ENCODE measurements around the gene CCDC60. TPM values are rescaled to one million over a fixed set of nuclear protein-coding genes. Genes with fewer than 3 reads are reported as not detected.

CCDC60 gene
- total RNA-seq, 1 experiment from 2014 or later: not detected

DNA sequence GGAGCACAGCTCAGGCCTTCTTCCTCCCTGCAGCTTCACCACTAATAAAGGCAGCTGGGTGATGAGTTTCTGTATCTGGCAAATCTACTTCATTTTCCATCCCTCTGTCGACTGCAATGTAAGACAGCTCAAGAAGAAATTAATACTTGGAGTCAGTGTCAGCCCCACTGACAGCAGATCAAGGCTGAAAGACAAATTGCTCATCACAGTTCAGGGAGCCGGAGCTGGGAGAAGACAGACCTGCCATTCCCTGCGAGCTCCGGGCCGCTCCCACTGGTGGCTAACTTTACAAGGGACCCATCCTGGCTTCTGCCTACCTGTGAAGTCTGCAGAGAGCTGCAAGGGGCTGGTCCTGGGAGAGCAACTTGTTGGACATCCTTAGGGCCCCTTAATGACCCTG lies 49.8 kb downstream of the CCDC60 start:
- no peak for DNase-seq (ENCODE audit: low spot score)

DNA sequence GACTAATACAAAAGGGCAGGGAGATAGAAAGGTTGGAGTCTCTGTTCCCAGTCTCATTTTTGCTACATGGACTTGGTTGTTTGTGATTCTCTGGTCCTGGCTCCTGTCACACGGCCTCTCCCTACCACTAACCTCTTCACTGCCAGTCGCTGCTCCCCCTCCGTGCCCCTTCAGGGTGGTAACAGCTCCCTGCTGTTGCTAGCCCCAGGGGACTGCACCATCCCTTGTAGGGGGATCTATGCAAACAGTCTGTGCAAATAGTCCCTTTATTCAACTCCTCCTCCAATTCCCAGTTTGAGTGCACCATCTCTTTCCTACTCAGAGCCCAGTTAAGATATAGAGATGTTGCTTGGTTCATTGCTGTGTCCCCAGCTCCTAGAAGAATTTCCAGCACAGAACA lies 51.1 kb downstream of the CCDC60 start:
- DNase-seq (ENCODE audit: low spot score): no peak

GRCh38 chr12:119389687-119390086 lies 55.2 kb downstream of the CCDC60 start:
- no peak for DNase-seq (ENCODE audit: low spot score)

DNA sequence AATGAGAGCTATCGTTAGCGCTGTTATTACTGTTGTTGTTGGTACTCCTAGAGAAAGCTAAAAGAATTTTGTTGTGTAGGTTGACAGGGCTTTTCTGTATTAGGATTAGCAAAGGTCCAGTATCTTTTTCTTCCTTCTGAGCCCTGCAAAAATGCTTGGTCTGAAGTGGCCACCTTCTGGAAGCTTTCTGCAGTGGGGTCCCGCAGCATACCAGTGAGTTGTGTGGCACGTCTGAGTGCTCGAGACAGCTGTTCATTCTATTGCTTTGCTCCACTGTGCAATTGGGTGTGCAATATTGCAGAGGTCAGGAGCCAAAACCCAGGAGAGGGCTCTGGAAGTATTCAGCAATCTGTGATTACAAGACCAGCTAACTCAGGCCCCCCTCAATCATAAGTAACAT lies 57.1 kb downstream of the CCDC60 start:
- DNase-seq (ENCODE audit: low spot score): no peak

DNA sequence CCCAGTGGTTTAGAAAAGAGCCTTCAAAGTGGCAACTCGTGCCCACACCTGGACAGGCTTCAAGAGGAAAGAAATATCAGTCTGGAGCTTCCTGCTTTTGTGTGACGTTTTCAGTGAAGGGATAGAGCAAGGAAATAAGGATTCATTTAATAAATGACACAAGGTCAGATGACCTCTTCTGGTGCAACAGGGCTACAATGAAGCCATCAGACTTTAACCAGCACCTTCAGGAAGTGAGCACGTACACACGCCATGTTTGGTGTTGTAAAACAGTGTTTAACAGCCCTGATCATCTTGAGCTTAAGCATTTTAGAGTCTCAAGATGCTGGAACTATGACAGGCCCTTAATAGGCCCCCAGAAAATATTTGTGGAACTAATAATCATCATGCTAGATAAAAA lies 59.1 kb downstream of the CCDC60 start:
- DNase-seq (ENCODE audit: low spot score): no peak

DNA sequence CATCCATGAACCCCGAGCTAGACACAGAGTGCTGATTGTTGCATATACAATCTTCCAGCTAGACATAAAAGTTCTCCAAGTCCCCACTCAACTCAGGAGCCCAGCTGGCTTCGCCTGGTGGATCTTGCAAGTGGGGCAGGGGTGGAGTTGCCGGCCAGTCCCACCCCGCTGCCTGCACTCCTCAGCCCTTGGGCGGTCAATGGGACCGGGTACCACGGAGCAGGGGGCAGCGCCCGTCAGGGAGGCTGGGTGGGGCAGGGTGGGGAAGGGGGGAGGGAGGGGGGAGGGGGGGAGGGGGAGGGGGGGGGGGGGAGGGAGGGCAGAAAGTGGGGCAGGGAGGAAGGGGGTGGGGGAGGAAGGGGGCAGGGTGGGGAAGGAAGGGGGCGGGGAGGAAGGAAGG lies 63.0 kb downstream of the CCDC60 start:
- DNase-seq (ENCODE audit: low spot score): no peak

DNA sequence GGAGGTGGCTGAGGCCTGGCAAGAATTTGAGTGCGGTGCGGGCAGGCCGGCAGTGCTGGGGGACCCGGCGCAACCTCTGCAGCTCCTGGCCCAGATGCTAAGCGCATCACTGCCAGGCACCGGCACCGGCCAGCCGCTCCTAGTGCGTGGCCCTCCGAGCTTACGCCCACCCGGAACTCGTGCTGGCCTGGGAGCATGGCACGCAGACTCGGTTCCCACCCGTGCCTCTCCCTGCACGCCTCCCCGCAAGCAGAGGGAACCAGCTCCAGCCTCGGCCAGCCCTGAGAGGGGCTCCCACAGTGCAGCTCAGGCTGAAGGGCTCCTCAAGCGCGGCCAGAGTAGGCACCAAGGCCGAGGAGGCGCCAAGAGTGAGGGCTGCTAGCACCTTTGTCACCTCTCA lies 63.7 kb downstream of the CCDC60 start:
- no peak for DNase-seq (ENCODE audit: low spot score)

- DNase-seq (ENCODE audit: low spot score): no peak
Observed at GRCh38 chr12:119399301-119399700, 64.8 kb downstream of the CCDC60 start.

DNA sequence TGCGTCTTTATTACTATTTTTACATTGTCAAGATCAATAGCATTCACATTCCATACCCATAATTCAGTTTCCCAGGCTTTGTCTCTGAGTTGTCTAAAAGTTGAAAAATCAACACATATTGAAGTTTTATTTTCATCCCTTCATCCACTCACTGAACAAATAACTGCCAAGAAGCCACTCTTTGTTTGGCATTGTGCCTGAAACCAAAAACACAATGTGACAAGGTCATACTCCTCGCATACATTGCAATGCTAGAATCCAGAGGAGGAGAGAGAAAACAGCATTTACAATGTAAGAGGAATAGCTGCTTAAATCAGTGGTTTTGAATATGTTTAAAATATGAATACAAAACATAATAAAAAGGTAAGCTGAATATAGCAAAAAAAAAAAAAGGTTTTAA lies 71.8 kb downstream of the CCDC60 start:
- no peak for DNase-seq (ENCODE audit: low spot score)

DNA sequence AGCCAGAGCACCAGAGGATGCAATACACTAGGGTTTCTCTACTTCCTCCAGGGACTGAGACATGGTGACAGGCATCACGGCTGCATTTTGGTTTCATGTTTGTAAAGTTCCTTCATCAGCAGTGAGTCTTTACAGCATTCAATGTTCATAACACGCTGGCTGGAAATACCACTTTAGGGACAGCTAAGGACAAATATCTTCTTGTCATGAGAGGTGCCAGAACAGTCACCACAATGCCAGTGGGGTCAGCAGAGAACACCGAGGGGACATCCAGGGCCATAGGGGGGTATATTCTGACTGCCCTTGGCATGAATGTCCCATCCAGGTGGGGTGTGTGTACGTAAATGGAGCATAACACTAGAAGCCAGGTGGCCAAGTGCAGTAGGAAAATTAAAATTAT lies 72.3 kb downstream of the CCDC60 start:
- no peak for DNase-seq (ENCODE audit: low spot score)

- DNase-seq (ENCODE audit: low spot score): no peak
Observed at GRCh38 chr12:119409043-119409442, 74.5 kb downstream of the CCDC60 start.

DNA sequence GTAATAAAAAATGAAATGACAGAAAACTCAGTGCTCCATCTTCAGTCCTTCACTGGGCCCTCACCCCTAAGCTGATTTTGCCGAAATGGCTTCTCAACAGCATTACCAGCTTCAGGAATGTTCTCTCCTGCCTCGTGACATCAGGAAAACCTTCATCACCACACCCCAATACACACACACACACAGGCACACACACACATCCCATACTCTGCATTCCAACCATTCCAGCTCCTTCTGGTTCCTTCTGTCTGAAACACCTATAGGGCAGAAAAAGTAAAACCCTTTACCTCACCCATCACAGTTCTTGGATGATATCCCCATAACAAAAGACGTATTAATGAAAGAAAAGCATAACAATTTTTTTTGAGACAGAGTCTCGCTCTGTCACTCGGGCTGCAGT lies 75.9 kb downstream of the CCDC60 start:
- DNase-seq (ENCODE audit: low spot score): no peak

DNA sequence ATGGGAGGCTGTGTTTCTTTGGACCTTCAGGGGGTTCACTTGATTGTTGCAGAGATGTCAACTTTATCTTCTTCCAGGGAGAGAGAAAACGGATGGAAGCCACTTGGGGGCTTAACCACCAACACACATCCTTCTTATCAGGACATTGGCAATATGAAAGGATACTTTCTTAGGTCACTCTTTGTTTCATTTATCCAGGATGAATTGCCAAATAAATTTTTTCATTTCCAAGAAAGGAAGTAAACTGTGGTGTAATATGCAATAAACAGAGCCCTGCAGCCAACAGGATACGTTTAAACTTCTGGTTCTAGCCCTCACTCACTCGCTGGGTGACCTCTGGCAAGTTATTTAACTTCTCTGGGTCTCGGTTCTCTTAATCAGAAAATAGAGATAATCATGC lies 77.8 kb downstream of the CCDC60 start:
- DNase-seq (ENCODE audit: low spot score): no peak

- DNase-seq (ENCODE audit: low spot score): peak; percentile 45
Observed at GRCh38 chr12:119412811-119413794, 78.6 kb downstream of the CCDC60 start.

GRCh38 chr12:119415714-119416113 lies 81.2 kb downstream of the CCDC60 start:
- DNase-seq (ENCODE audit: low spot score): no peak

DNA sequence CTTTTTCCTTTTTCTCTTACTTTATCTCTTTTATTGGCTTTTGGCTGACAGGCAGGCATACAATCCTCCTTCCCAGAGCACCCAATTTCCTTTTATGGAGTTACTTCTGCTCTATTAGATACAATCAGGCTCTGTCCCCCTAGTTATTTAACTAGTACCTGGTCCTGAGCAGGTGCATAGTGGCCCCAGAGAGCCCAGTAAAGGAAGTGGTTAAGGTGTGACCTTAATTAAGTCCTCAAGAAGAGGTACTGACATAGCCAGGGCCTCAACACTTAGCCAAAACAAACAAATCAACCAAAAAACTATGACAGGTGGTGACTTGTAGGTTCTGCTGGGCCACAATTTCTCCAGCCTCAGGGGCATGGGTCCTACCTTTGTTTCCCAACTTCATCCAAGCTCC lies 82.9 kb downstream of the CCDC60 start:
- DNase-seq (ENCODE audit: low spot score): no peak

GRCh38 chr12:119419381-119419780 lies 84.9 kb downstream of the CCDC60 start:
- DNase-seq (ENCODE audit: low spot score): no peak

DNA sequence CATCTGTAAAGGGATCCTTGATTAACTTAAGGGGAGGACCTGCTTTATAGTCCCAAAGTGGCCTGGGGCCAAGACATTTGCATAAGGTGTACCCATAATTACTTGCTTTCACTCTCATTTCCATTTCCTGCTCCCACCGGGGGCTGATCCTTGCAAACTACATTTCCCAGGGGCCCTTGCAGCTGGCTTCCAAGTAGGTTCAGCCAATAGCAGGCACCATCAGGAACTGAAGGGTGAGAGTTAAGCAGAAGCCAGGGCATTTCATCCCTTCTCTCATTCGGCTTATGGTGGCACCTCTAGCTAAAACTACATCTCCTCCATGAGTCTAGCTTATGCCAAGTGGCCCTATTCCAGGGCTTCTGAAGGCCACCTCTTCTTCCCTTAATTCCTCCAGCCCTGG lies 88.8 kb downstream of the CCDC60 start:
- no peak for DNase-seq (ENCODE audit: low spot score)

DNA sequence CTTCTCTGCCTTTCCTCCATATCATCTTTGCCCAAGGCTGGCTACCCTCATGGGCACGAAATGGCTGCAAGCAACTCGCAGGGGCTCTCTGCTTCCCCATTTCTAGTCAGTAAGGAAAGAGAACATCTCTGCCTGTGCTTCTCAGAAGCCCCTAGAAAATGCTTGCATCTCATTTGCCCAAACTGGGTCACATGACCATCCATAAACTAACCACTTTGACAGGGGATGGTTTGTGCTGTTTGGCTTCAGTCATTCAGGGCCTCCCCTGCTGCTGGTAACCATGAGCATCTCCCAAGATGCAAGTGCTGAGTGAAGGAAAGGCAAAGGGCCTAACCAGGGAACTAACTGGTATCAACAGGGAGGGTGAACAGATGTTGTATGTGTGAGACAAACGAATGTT lies 91.1 kb downstream of the CCDC60 start:
- DNase-seq (ENCODE audit: low spot score): no peak

DNA sequence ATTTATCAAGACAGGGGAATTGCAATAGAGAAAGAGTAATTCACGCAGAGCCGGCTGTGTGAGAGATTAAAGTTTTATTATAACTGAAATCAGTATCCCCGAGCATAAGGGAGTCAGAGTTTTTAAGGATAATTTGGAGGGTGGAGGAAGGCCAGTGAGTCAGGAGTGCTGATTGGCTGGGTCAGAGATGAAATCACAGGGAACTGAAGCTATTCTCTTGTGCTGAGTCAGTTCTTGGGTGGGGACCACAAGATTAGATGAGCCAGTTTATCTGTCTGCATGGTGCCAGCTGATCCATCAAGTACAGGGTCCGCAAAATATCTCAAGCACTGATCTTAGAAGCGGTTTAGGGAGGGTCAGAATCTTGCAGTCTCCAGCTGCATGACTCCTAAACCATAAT lies 96.6 kb downstream of the CCDC60 start:
- DNase-seq (ENCODE audit: low spot score): no peak

DNA sequence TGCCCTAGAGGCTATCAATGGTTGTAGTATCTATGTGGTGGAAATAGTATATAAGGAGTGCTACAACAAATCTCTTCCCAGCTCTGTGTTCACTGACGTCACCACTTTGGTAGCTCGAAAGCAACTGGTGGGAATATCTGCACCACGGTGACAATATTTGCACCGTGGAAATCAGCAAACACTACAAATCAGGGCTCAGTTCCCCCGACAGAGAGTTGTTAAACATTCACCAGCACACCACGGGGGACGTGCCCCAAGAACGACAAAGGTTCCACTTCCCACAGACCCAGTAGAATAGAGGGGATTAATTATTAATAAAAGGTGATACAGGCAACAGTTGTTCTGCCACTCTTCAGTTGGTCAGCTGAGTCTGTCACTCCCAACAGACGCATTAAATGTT lies 98.4 kb downstream of the CCDC60 start:
- no peak for DNase-seq (ENCODE audit: low spot score)

DNA sequence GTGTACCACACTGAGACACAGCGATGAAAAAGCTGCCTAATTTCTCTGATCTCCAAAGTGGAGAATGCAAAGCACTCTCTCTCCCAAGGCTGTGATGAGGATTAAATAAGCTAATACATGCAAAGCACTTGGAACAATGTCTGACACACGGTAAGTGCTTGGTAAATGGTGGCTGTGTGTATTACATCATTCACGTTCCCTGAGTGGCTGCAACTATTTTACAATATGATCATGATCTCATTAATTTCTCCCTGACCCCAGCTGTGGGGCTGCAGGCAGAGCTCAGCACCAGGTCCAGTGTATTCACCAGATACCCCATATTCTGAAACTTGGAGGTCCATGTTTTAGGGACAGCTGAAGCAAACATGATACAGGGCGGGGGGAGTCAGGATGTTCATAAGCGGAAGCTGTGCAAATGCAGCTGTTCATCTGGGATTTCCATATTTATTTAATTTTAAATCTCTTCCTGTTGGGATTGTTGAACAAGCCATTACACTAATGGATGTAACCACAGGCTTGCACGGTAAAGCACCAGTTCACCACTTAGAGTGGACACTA lies 106.4 kb downstream of the CCDC60 start:
- DNase-seq (ENCODE audit: low spot score): no peak

DNA sequence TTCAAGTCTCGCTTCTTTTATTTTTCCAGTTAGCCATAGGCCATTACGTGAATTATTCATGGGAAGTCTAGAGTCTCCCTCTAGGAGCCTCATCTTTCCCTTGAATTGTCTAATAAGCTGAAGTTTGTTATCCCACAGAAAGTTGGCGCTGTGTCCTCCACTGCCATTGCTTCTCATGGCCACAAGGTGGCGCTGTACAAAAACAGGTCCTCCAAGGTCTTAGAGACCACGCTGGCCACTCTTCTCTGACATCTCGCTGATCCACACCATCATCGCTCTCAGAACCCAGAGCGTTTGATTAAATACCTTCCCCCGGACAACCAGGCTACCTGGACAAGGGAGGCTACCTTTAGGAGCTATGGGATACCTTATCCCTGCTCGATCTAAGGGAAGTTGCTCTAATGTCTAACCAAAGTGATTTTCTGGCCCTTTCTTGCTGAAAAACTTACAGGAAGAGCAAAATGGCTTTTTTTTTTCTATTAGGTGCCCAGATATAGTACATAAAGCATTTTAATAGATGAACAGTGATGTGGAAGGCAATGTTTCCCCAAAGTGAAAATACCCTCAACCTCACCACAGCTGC lies 110.0 kb downstream of the CCDC60 start:
- peak; percentile 54 for DNase-seq (ENCODE audit: low spot score)

Measured in A172 (cell line).